CD14-positive monocyte (primary cell): Measurements from ENCODE around the gene CSF3. TPM values are rescaled to one million over a fixed set of nuclear protein-coding genes. Genes with fewer than 3 reads are reported as not detected.

Experiments used
- DNase-seq, 3 donors: peaks; one replicate each; pipeline ENCODE4 v3.0.0-alpha.2; 2011 to 2022
- H2AFZ ChIP-seq: 2 replicates; pipeline ENCODE4 v1.6.0; 2012; ENCODE audit warnings: mild to moderate bottlenecking, low read depth, low read length, inconsistent platforms; ENCODE audit not compliant: insufficient read depth, poor library complexity, severe bottlenecking
- H3K27ac ChIP-seq, 2 donors: 1 replicate in 1 of 2; 2 replicates in 1 of 2; pipeline ENCODE4 v1.5.1; 2012 to 2013; ENCODE audit warnings: low read length in 2 of 2, control low read depth in 1 of 2, inconsistent platforms in 1 of 2, low read depth in 1 of 2, mild to moderate bottlenecking in 1 of 2
- H3K27me3 ChIP-seq, 2 donors: one replicate each; pipeline versions ENCODE4 v1.6.0 to v1.6.1; 2011 to 2013; ENCODE audit warnings: low read length in 2 of 2; ENCODE audit not compliant: control insufficient read depth in 2 of 2, insufficient read depth in 2 of 2
- H3K36me3 ChIP-seq, 2 donors: replicated peaks in 1 of 2; 1 replicate in 1 of 2; 2 replicates in 1 of 2; pipeline versions ENCODE4 v1.5.1 to v1.6.1; 2012 to 2013; ENCODE audit warnings: low read length in 2 of 2, control low read depth in 1 of 2, inconsistent platforms in 1 of 2, mild to moderate bottlenecking in 1 of 2; ENCODE audit not compliant: insufficient read depth in 2 of 2, control insufficient read depth in 1 of 2
- H3K4me1 ChIP-seq, 2 donors: 1 replicate in 1 of 2; 2 replicates in 1 of 2; pipeline versions ENCODE4 v1.5.1 to v1.6.1; 2012 to 2013; ENCODE audit warnings: low read length in 2 of 2, control low read depth in 1 of 2, inconsistent platforms in 1 of 2, mild to moderate bottlenecking in 1 of 2, moderate library complexity in 1 of 2; ENCODE audit not compliant: insufficient read depth in 2 of 2, control insufficient read depth in 1 of 2
- H3K4me2 ChIP-seq: replicated peaks from 2 replicates; pipeline ENCODE3; 2012; ENCODE audit warnings: low read length, moderate library complexity, mild to moderate bottlenecking; ENCODE audit not compliant: poor library complexity, severe bottlenecking; ENCODE audit errors: extremely low read depth
- H3K4me3 ChIP-seq, 3 experiments: fragments of 200-600 bp in 1 of 3; sonication (generic) in 1 of 3; replicated peaks in 1 of 3; 1 replicate in 2 of 3; 2 replicates in 1 of 3; pipeline ENCODE4 v1.5.1; 2011 to 2013; ENCODE audit warnings: low read length in 3 of 3, mild to moderate bottlenecking in 3 of 3, control low read depth in 2 of 3, low read depth in 2 of 3, inconsistent platforms in 1 of 3, moderate library complexity in 1 of 3
- H3K79me2 ChIP-seq: 2 replicates; pipeline ENCODE4 v1.6.0; 2012; ENCODE audit warnings: mild to moderate bottlenecking, control low read depth, inconsistent platforms, low read length, moderate library complexity; ENCODE audit not compliant: insufficient read depth
- H3K9ac ChIP-seq: 2 replicates; pipeline ENCODE4 v1.6.0; 2017; ENCODE audit warnings: low read length, mild to moderate bottlenecking; ENCODE audit not compliant: insufficient read depth, poor library complexity, severe bottlenecking
- H3K9me3 ChIP-seq, 2 donors: replicated peaks in 1 of 2; 1 replicate in 1 of 2; 2 replicates in 1 of 2; pipeline versions ENCODE4 v1.5.1 to v1.6.1; 2012 to 2013; ENCODE audit warnings: low read length in 2 of 2, control low read depth in 1 of 2; ENCODE audit not compliant: control insufficient read depth in 1 of 2, insufficient read depth in 1 of 2
- H4K20me1 ChIP-seq: 2 replicates; pipeline ENCODE4 v1.6.0; 2012; ENCODE audit warnings: mild to moderate bottlenecking, low read length, control low read depth, moderate library complexity; ENCODE audit not compliant: insufficient read depth
- H3K27ac Mint-ChIP-seq, 7 donors: one replicate each; pipeline ENCODE4 v1.8.0; 2020; ENCODE audit warnings: mild to moderate bottlenecking in 7 of 7, mixed read lengths in 7 of 7, moderate library complexity in 6 of 7, inconsistent platforms in 2 of 7
- H3K27me3 Mint-ChIP-seq, 3 donors: one replicate each; pipeline ENCODE4 v1.8.0; 2021 to 2022; ENCODE audit warnings: low read depth in 3 of 3, mild to moderate bottlenecking in 3 of 3, mixed read lengths in 3 of 3, moderate library complexity in 3 of 3, inconsistent platforms in 1 of 3
- H3K36me3 Mint-ChIP-seq, 2 donors: one replicate each; pipeline ENCODE4 v1.8.0; 2020; ENCODE audit warnings: mixed read lengths in 2 of 2, inconsistent platforms in 1 of 2, mild to moderate bottlenecking in 1 of 2
- H3K4me1 Mint-ChIP-seq: one replicate; pipeline ENCODE4 v1.8.0; 2020; ENCODE audit warnings: mild to moderate bottlenecking, mixed read lengths
- H3K4me3 Mint-ChIP-seq, 2 donors: one replicate each; pipeline ENCODE4 v1.8.0; 2020; ENCODE audit warnings: mild to moderate bottlenecking in 2 of 2, mixed read lengths in 2 of 2, moderate library complexity in 1 of 2
- H3K9me3 Mint-ChIP-seq, 7 donors: one replicate each; pipeline ENCODE4 v1.8.0; 2020 to 2022; ENCODE audit warnings: mixed read lengths in 7 of 7, mild to moderate bottlenecking in 6 of 7, moderate library complexity in 6 of 7, inconsistent platforms in 2 of 7
- WGBS: methylation state at CpG from one replicate; pipeline ENCODE4 v1.1.5; 2013; ENCODE audit warnings: missing lambda C conversion rate; ENCODE audit not compliant: insufficient coverage; 5-methylcytosine and 5-hydroxymethylcytosine counted together
- intact Hi-C, 2 donors: fragments of 100-400 bp; cut with micrococcal nuclease; formaldehyde crosslinking; loops; one replicate each; pipeline versions ENCODE4 v1.15.0 to v1.15.1; 2023
- polyA plus RNA-seq, 3 donors: library from polyadenylated mRNA; depleted of rRNA in 1 of 3; unstranded in 2 of 3; stranded (reverse) in 1 of 3; fragments of 300-500 nt in 2 of 3; fragments of >200 nt in 1 of 3; fragmentation: Illumina TruSeq in 2 of 3; gene quantifications; 1 replicate in 2 of 3; 2 replicates in 1 of 3; pipeline ENCODE4 v1.2.3, GENCODE V29; 2012 to 2021
- TF ChIP-seq, protein P1 (sequence below): fragments of 200-600 bp; IDR thresholded peaks from one replicate; pipeline ENCODE4 v1.8.0; 2022; ENCODE audit warnings: antibody characterized with exemption, mild to moderate bottlenecking

The CSF3 gene
- polyA plus RNA-seq, 3 donors: not detected

DNA sequence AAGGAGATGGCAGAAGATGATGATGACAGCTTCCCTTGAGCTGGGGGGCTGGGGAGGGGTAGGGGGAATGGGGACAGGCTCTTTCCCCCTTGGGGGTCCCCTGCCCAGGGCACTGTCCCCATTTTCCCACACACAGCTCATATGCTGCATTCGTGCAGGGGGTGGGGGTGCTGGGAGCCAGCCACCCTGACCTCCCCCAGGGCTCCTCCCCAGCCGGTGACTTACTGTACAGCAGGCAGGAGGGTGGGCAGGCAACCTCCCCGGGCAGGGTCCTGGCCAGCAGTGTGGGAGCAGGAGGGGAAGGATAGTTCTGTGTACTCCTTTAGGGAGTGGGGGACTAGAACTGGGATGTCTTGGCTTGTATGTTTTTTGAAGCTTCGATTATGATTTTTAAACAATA lies 17.7 kb upstream of the CSF3 start:
- H3K27ac Mint-ChIP-seq: no peak overlapping the region
- Histone ChIP-seq H3K79me2 (no peaks in the 10 kb centered on the region), H3K9ac (no peak overlapping the region), H3K36me3 (peaks cover 50 to 60% of the 10 kb centered on the region in 2 donors), H3K27me3 (no peaks in the 10 kb centered on the region), H3K4me1 (no peaks in the 10 kb centered on the region), H2AFZ (no peak overlapping the region), H3K9me3 (no peaks in the 10 kb centered on the region), H4K20me1 (peaks cover 5% of the 10 kb centered on the region), H3K27ac (no peak overlapping the region), H3K4me3 (no peak overlapping the region), H3K4me2 (no peak overlapping the region)
- TF ChIP-seq, protein P1, sequence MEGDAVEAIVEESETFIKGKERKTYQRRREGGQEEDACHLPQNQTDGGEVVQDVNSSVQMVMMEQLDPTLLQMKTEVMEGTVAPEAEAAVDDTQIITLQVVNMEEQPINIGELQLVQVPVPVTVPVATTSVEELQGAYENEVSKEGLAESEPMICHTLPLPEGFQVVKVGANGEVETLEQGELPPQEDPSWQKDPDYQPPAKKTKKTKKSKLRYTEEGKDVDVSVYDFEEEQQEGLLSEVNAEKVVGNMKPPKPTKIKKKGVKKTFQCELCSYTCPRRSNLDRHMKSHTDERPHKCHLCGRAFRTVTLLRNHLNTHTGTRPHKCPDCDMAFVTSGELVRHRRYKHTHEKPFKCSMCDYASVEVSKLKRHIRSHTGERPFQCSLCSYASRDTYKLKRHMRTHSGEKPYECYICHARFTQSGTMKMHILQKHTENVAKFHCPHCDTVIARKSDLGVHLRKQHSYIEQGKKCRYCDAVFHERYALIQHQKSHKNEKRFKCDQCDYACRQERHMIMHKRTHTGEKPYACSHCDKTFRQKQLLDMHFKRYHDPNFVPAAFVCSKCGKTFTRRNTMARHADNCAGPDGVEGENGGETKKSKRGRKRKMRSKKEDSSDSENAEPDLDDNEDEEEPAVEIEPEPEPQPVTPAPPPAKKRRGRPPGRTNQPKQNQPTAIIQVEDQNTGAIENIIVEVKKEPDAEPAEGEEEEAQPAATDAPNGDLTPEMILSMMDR: no peak
- H3K9me3 Mint-ChIP-seq: no peaks in the 10 kb centered on the region
- no peak overlapping the region for H3K4me3 Mint-ChIP-seq
- intact Hi-C loops: no loop called here
- H3K36me3 Mint-ChIP-seq: peaks cover 58 to 64% of the 10 kb centered on the region in 2 donors
- WGBS: 92% methylated on average over 2 of the region's 4 CpGs
- H3K27me3 Mint-ChIP-seq: no peaks in the 10 kb centered on the region
- DNase-seq: no peak
- H3K4me1 Mint-ChIP-seq: peaks cover 3% of the 10 kb centered on the region

DNA sequence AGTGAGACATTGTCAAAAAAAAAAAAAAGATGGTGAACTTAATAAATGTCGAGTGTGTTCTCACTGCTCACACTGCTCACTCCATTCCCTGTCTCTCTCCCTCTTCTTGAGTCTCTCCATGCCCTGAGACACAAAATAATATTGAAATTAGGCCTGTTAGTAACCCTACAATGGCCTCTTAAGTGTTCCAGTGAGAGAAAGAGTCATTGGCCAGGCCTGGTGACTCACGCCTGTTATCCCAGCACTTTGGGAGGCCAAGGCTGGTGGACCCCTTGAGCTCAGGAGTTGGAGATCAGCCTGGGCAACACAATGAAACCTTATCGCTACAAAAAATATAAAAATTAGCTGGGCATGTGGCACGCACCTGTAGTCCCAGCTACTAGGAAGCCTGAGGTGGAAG lies 16.2 kb upstream of the CSF3 start:
- Histone ChIP-seq H3K4me2 (no peak overlapping the region), H3K79me2 (no peaks in the 10 kb centered on the region), H3K4me3 (no peak overlapping the region), H2AFZ (no peak overlapping the region), H3K27ac (no peak overlapping the region), H3K4me1 (no peaks in the 10 kb centered on the region), H3K9me3 (no peaks in the 10 kb centered on the region), H3K9ac (no peak overlapping the region), H3K27me3 (no peaks in the 10 kb centered on the region), H4K20me1 (peaks cover 4% of the 10 kb centered on the region), H3K36me3 (peaks cover 34 to 44% of the 10 kb centered on the region in 2 donors)
- Mint-ChIP-seq H3K27ac (peak overlapping the region in 1 of 7 donors; percentile 42), H3K36me3 (peaks cover 43 to 49% of the 10 kb centered on the region in 2 donors), H3K27me3 (peaks cover 0 to 3% (median 2%) of the 10 kb centered on the region in 3 donors), H3K4me3 (no peak overlapping the region), H3K4me1 (peaks cover 3% of the 10 kb centered on the region), H3K9me3 (no peaks in the 10 kb centered on the region)
- TF ChIP-seq, protein P1: no peak
- 100% methylated on average over 1 of the region's 4 CpGs for WGBS
- no peak for DNase-seq
- intact Hi-C loops: no loop called here
